IPS DF 4.7 (cell line): ENCODE measurements around the gene FCHO2.

Experiments used
- DNase-seq: peaks from one replicate; pipeline ENCODE4 v3.0.0-alpha.2; 2013; ENCODE audit warnings: low spot score; ENCODE audit errors: extremely low read depth

FCHO2 gene

DNA sequence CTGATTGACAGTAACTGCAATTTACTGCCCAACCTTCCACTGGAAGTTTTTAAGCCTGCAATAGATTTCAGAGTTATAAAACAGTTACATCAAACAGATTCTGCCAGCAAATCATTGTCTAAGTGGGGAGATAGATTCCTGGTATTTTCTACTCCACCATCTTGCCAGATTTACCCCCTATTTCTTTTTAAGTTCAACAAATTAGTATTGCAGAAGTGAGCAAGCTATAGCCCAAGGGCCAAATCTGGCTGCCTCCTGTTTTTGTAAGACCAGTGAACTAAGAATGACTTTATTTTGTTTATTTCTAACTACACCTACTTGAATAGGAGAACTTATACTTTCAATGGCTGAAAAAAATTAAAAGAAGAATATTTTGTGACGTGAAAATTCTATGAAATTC, 155.7 kb downstream of the FCHO2 start:
- DNase-seq = no peak

DNA sequence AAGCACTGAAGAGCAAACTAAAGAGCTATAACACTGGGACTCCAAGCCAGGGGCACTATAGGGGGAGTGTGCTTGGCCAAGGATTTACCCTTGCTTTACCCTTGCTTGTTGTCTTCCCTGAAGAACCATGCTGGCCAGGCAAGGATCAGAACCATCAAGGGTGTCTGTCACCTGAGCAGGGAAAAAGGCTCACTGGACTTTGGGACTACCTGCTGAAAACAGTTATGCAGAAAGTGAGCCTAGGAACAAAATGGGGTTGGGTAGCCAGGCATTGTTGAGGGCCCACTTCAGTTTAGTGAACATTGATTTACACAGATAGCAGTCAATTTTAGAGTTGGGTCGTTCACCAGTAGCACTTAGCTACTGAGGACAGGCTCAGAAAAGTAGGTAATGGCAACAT, 156.5 kb downstream of the FCHO2 start:
- no peak for DNase-seq

DNA sequence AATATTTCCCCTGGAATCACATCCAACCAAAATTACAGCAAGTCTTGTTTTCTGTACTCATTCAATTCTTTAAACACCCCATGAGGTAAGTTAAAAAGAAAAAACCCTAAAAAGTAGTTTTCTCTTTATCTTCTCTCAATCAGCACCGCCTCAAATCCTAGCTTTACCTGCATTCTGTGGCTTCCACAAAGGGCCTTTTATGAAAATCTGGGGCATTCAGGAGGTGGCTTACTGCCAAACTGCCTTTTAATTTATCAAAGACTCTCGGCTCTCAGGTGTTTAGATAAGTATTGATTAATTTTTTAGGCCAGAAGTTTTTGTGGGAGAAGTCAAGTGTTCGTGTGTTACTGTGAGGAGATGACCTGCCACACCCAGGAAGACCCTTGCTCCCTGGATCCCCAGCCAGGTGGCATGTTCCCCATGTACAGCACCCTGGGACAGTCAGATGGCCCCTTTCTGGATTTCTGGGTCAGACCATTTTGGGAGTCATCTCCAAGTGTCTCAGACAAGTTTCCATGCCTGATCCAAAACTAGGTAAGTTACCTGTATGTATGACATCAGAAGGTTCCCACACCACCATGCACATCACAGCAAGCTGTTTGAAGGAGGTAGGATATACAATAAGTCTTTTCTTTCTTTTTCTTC, 158.3 kb downstream of the FCHO2 start:
- DNase-seq = no peak

DNA sequence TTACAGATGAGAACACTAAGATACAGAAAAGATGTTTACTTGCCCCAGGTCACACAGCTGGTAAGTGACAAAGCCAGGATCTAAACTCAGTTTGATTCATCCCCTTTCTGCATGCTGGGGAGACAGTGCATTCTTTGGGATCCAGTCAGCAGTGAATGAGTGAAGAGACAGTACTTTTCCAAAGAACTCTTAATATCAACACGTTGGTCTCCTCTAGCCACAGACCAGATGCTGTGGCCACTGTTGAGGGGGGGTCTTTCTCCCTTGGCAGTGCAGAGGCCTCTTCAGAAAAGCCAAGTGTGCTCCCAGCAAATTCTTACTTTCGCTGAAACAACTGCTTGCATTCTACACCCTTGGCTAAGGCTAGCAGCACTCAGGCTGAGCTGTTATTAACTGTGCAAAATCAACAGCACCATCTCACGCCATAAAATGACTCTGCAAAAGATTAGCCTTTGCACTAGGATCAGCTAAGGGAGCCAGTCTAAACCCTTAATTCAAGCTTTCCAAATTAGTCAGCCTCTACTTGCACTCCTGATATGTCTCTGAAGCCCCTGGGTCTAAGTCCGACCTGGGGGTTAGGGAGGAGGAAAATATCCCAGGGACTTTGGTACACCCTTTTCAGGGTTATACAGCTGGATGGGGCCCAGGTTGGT, 159.7 kb downstream of the FCHO2 start:
- DNase-seq = no peak

DNA sequence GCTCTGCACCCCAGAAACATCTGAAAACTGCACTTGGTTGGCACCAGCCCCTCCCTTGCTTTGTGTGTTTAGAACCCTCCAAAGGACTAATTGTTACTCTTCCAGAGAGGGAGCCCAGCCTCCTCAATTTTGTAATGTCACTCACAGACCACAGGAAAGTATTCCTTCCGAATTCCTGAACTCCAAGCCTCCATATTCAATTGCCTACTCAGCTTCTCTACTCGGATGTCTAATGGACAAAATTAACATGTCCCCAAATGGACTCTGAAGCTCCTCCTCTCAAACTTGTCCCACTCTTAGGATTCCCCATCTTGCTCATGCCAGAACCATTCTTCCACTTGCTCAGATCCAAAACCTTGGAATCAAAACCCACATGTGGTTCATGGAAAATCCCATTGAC, 160.7 kb downstream of the FCHO2 start:
- no peak for DNase-seq

DNA sequence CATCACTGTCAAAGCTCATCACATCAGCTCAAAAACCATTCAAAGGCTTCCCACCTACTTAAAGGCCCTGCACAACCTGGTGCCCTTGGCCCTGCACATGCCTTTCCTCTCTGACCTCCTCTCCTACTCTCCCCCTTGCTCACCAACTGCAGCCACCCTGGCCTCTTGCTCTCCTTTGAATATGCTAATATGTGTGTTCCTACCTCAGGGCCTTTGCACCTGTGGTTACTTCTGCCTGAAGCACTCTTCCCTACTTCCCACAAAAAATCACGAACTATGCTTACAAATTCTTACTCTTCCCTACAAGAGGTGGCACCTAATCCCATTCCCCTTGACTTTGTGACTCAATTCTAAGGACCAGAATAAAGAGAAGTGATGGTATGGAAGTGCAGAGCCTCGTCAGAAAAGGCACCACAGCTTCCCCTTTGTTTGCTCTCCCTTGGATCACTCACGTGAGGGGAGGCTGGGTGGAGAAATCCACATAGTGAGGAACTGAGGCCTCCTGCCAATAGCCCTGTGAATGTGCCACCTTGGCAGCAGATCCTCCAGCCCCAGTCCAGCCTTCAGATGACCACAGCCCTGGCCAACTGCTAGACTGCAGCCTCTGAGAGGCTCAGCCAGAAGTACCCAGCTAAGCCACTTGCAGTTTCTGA, 161.4 kb downstream of the FCHO2 start:
- DNase-seq = no peak

DNA sequence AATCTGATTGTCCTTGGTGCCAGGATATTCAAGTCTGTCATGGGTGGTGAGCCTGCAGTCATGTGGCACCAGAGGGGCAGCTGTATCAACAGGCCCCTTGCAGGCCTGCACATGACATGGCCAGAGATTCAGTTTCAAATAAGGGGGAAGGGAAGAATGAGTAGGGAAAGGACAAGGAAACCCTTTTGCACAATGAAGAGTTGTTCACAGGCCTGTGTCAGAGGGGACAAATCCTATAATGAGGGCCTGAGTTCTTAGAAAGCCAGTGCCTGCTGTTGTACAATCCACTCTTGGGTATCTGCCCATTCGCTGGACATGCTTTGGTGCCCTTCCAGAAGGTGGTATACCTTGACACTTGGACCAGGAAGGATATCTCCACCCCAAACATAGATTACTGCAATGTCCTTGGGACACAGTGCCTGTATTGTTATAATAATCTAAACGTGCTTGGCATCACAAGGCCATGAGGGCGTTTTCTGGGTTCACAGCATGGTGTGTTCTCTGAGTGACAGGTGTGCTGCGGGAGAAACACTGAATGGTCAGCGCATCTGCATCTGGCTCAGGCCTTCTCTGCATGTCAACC, 162.6 kb downstream of the FCHO2 start:
- DNase-seq = no peak

DNA sequence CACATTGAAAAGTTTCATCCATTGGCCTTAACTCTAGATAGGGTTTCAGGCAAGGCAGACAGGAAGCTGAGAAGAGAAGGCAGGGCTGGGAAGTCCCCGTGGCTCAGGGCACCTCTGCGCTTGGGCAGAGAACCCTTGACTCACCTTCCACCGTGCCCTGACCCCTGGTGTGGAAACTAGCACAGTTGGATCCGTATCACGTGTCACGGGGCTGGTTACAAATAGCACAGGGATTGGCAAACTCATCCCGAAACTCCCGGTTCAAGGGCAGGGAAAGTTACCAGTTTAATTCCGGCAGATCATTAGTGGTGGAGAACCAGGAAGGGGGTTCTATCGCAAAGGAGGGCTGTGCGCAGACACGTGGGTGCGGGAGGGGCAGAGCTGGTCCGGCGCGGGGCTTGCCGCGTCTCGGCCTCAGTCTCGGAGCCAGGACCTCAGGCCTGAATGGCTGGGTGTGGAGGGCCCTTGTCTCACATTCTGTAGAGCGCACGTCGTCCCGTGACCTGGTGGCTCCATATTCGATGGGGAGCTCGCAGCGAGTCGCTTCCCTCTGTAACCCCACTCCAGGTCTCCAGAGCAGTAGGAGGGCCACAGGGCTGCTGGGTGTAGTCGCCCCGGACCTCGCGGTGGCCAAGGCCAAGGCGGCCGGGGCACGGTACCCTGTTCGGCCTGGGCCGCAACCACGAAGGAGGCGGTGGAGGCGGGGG, 163.8 kb downstream of the FCHO2 start:
- DNase-seq = no peak

DNA sequence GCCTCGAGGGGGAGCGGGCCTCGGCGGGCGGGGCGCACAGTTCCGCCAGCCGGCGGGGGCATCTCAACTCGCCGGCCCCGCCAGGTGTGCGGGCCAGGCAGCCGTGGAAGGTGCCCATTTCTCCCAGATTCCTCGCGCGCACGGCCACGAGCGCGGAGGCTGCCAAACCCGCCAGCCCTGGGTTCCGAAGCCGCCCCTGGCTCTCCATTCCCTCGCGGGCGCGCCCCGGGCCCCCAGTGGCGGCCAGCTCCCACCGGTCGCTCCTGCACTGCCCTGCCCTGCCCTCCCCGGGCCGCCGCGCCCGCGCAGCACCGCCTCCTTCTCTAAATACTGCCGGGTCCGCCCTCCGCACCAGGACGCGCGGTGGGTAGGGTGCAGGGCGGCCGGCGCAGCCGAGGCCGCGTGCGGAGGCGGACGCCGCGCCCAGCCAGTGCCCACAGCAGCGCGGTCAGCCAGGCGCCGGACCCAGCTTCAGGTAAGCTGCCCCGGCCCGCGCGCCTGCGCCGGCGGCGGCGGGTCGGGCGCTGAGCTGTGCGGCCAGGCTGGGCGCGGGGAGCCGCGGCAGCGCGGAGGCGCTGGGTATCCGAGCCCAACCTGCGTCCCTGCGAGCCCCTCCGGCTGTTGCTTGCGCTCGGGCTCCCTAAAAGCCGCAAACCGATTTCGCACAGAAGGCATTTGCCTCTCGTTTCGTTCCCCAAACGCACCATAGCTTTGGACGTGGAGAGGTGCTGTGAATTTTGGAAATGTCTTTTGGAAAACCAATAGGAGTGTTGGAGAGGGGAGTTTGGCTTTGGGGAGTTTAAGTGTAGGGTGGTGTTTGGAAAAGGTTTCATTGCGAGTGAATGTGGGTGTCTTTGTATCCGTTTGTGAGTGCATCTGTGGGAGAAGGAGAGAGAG, 164.6 kb downstream of the FCHO2 start, which contains the start of gene TMEM171:
Gene TMEM171 (plus strand): TSS at position 354 of the 897 bp plus-strand sequence. CDS start 2,799 bp downstream, outside the sequence.
- no peak for DNase-seq

DNA sequence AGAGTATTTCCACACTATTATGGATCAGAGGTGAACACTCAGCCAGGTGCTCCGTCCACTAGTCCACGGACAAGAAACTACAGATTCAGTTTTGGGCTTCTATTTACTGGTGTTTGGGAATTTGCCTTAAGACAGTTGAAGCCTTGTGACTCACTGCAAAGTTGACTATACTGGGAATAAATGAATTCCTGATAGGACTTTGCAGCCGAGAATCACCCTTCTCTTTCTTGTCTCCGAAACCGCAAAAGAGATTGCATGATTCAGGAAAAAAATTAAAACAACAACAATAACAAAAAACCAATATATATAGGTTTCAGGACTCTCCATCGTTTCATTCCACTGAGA, 165.2 kb downstream of the FCHO2 start:
- DNase-seq = no peak

DNA sequence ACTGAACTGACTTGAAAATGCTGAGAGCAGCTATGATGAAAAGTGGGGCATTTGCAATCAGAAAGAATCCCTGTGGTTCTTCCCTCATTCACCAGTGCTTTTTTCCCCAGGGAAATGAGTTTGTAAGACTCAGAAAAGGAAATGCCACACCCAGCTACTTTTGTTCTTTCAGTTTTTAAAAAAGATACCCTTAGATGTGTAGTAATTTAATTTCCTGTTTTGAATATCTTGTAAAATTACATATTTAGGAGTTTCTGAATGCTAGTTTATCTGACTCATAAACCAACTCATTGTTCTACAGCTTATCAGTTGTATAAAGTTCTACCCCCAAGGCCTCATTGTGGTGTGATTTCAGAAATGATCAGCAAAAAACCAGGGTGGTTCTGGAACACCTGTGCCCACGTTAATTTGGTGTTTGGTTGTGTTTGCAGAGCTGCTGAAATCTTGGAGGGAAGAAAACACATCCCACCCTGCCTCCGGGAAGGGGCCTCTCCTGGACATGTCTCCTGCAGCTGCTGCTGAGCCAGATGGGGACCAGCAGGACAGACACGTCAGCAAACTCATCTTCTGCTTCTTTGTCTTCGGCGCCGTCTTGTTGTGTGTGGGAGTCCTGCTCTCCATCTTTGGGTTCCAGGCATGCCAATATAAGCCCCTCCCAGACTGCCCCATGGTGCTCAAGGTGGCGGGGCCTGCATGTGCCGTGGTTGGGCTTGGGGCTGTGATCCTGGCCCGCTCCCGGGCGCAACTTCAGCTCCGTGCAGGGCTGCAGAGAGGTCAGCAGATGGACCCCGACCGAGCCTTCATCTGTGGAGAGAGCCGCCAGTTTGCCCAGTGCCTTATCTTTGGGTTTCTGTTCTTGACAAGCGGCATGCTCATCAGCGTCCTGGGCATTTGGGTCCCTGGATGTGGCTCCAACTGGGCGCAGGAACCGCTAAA, 167.3 kb downstream of the FCHO2 start:
- DNase-seq = no peak

DNA sequence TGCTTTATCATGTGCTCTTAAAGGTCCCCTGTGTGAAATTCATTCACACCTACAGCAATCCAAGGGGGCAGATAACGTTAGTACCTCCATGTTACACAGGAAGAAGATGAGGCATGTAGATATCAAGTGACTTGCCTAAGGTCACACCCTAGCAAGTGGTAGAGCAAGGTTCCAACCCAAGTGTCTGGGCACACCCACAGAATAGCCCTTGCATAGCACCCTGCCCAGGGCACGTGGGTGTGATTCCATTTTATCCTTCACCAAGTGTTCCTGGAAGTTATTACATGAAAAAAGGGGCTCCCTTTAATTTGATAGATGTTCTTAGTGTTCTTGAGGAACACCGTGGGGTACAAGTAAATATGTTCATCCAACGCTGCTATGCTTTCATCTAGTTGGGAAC, 169.4 kb downstream of the FCHO2 start:
- DNase-seq = no peak

DNA sequence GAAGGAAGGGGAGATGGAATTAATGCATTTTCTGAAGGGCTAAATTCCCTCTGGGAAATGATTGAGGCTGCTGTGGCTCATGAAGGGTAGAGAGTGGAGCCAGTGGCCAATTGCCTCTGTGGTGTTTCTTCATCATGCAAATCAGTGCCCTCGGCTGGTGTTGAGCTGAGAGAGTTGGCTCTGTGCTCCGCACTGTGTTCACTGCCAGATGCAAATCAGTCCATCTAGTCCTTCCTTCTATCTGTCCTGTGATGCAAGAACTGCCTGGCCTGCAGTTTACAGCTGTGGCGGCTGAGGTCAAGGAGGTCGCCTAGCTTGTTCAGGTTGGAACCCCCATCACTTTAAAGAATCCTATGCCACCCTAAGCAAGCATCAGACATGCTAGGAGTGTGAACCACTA, 170.5 kb downstream of the FCHO2 start:
- no peak for DNase-seq

DNA sequence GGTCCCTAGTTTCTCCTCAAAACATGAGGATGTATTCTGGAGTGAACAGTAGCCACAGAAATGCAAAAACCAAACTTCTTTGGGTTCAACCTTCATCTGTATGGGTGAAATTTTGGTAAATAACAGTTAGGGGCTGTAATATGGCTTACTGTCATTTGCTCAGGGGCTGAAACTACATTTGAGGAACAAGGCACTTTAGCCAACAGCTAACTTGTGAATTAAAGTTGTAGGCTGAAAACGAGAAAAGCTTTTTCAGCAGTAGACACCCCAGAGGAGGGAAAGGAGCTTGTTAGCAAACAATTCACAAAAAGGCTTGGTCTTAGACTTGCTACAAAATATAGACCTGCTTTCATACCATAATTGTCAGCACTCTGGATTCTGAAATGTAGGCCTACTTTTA, 171.1 kb downstream of the FCHO2 start:
- DNase-seq = no peak

DNA sequence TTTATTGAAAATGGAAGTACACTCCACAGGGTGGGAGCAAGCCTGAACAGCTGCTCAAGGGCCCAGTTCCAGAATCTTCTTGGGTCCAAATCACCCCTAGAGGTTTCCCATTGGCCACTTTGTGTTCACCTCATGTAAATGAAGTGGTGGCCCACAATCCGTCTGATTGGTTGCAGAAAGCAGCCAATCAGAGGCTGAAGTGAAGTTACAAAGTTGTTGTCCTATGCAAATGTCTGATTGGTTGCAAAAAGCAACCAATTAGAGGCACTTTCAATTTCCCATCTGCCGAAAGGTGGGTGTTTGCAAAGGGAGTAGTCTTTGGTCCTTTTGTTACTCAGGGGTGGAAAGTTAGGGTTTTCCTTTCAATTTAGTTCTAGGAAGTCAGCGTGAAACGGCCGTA, 173.3 kb downstream of the FCHO2 start:
- no peak for DNase-seq

DNA sequence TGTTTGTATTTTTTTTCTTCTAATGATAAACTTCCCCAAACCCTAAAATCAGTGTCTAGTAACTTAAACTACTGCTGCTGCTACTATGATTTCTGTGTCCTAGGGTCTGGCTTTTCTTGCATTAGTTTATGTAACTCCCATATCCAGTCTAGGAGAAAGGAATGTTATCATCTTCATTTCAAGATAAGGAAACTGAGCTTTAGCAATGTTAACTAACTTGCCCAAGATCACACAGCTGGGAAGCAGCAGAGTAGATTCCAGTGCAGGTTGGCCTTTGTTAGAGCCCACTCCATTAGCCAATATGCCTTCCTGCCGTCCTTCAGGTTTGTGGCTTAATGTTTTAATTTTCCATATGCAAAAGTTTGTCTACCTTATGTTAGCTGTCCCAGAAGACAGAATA, 175.0 kb downstream of the FCHO2 start:
- DNase-seq = no peak

DNA sequence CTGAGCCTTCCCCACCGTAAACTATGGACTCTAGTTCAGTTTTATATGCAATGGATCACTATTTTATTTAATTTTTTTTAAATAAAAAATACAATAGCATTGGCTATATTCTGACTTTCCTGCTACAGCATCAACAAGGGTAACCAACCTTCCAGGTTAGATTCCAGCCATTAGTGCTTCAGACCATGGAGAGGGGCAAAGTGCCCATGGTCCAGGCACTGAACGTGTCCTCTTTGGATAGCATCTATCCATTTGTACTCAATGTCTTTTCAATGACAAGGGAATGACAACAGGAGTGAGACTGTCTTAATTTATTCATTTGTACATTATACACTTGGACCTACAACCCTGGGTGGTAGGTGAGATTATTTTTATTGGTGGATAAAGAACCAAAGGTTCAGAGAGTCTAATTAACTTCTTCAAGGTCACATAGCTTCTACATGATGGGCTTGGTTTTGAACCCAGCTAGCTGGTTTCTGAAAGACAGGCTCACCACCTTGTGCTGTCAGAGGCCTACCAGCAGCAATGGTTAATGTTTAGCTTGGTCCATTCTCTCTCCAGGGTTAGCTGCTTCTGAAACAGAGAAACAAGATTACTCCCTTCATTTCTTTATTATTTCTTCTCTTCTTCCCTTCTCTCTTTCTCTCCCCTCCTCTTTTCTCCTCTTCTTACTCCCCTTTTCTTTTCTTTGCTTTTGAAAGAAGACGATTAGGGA, 176.0 kb downstream of the FCHO2 start:
- no peak for DNase-seq

DNA sequence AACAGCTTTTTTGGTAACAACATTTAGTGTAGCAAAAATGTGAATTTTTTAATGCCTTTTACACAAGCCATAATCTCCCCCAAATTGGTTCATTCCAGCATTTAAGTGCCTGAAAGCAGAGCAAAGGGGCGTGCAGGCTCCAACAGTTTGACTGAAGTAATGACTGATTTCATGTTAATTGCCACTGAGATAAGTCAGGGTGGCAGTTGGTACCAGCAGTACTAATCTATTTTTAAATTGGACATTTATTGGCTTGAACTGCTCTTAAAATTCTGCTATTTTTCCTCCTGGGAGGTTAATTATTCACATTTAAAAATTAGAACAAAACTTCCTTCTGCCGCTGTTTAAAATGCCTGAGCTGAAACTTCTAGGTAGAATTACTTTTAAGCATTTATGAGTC, 176.9 kb downstream of the FCHO2 start:
- DNase-seq = no peak

DNA sequence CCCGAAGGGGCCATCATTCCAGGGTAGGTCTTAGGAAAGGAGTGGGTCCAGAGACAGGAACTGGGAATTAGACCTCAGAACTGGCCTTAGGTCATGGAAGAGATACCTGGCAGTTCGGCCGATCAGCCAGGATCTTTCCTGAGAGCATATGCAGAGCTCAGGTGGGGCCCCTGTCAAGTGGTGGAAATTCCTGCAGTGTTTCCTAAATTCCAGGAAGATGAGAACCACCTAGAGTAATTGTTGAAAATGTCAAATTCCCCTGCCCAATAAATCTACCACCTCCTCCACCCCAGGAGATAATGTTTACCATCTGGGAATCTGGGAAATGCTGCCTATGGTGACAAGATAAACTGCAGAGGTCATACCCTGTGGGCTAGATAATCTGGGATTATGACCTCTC, 179.2 kb downstream of the FCHO2 start:
- no peak for DNase-seq
